ENCODE data around the gene GSC2. TPM values are rescaled to one million over a fixed set of nuclear protein-coding genes. Genes with fewer than 3 reads are reported as not detected.

GSC2 gene
- total and polyA plus RNA-seq, 2 of the 4 experiments (the other 2 are of a cell fraction), result not detected

- BruUV-seq (replicated peaks), result no TSS peak
- H2BK5ac ChIP-seq (ENCODE audit: low read depth, low read length, poor library complexity, severe bottlenecking), result no peak overlapping the region
- no peak overlapping the region for H3K27ac ChIP-seq (ENCODE audit: insufficient read depth, low read length)
- H2AFZ ChIP-seq (replicated peaks; ENCODE audit: low read length, poor library complexity), result no peak overlapping the region
- H3K9me3 ChIP-seq (ENCODE audit: control insufficient read depth, insufficient read depth, low read length), result no peaks in the 10 kb centered on the region
- no peak overlapping the region for H3K4me3 ChIP-seq (ENCODE audit: insufficient read depth, low read depth, low read length)
- H4K20me1 ChIP-seq (ENCODE audit: insufficient read depth, low read length), result peaks cover 87% of the 10 kb centered on the region
- H2BK20ac ChIP-seq (ENCODE audit: low read depth, low read length), result no peak overlapping the region
- H3K79me1 ChIP-seq (ENCODE audit: low read depth in 1 of 2, low read length in 2 of 2), result peaks cover 18 to 82% of the 10 kb centered on the region in 2 experiments
- no peak overlapping the region for H3K9ac ChIP-seq (ENCODE audit: low read depth, low read length)
- H2BK15ac ChIP-seq (ENCODE audit: low read depth, low read length), result no peak overlapping the region
- DNase-seq (no peak), ATAC-seq (ENCODE audit: low read depth) (no peak)
- H3K27me3 ChIP-seq (ENCODE audit: control insufficient read depth, insufficient read depth, low read length), result no peaks in the 10 kb centered on the region
- no peak overlapping the region for H2AK5ac ChIP-seq (ENCODE audit: low read depth, low read length)
- dilution Hi-C loops (cut with HindIII; ENCODE audit: low sequenced_read_pairs, unreplicated experiment) (no loop called here), in situ Hi-C loops (cut with MboI; ENCODE audit: low sequenced_read_pairs) (no loop called here), intact Hi-C loops (cut with micrococcal nuclease) (no loop called here)
- no peak overlapping the region for H3K4me2 ChIP-seq (ENCODE audit: low read depth, low read length)
- ChIA-PET POLR2A (ENCODE audit: unreplicated experiment) (no interaction called here), CTCF (no interaction called here)
- WGBS, 2 experiments (ENCODE audit: extremely low coverage in 2 of 2, insufficient read length in 1 of 2), result no CpG with 5 or more reads among the region's 8 CpGs
- no peak overlapping the region for H3K23ac ChIP-seq (ENCODE audit: low read depth, low read length)
- TF ChIP-seq POLR2A (IDR thresholded peaks at IDR 0.05; ENCODE audit: low read depth, low read length) (no peak), RFX5 (IDR thresholded peaks at IDR 0.05; ENCODE audit: low read depth, low read length) (no peak), CEBPB (IDR thresholded peaks at IDR 0.05; ENCODE audit: low read depth, low read length) (no peak), MAZ (IDR thresholded peaks at IDR 0.05; ENCODE audit: borderline replicate concordance, low read depth, low read length) (no peak), ELK1 (IDR thresholded peaks at IDR 0.05; ENCODE audit: borderline replicate concordance, low read depth, low read length) (no peak), CHD1 (IDR thresholded peaks at IDR 0.05; ENCODE audit: low read depth, low read length) (no peak), FOS (IDR thresholded peaks at IDR 0.05; ENCODE audit: low read depth, low read length) (no peak), BHLHE40 (IDR thresholded peaks at IDR 0.05; ENCODE audit: low read depth, low read length) (no peak)
- TF ChIP-seq, protein P1, sequence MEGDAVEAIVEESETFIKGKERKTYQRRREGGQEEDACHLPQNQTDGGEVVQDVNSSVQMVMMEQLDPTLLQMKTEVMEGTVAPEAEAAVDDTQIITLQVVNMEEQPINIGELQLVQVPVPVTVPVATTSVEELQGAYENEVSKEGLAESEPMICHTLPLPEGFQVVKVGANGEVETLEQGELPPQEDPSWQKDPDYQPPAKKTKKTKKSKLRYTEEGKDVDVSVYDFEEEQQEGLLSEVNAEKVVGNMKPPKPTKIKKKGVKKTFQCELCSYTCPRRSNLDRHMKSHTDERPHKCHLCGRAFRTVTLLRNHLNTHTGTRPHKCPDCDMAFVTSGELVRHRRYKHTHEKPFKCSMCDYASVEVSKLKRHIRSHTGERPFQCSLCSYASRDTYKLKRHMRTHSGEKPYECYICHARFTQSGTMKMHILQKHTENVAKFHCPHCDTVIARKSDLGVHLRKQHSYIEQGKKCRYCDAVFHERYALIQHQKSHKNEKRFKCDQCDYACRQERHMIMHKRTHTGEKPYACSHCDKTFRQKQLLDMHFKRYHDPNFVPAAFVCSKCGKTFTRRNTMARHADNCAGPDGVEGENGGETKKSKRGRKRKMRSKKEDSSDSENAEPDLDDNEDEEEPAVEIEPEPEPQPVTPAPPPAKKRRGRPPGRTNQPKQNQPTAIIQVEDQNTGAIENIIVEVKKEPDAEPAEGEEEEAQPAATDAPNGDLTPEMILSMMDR (conservative IDR thresholded peaks at IDR 0.05; ENCODE audit: low read depth, low read length), result no peak
- TF ChIP-seq, protein P2, sequence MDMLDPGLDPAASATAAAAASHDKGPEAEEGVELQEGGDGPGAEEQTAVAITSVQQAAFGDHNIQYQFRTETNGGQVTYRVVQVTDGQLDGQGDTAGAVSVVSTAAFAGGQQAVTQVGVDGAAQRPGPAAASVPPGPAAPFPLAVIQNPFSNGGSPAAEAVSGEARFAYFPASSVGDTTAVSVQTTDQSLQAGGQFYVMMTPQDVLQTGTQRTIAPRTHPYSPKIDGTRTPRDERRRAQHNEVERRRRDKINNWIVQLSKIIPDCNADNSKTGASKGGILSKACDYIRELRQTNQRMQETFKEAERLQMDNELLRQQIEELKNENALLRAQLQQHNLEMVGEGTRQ (IDR thresholded peaks at IDR 0.05; ENCODE audit: low read depth, low read length), result no peak
- no peak overlapping the region for H4K8ac ChIP-seq (ENCODE audit: low read depth in 2 of 2, low read length in 2 of 2)
- H3K14ac ChIP-seq (replicated peaks; ENCODE audit: low read depth, low read length), result no peak overlapping the region
- no peak overlapping the region for H4K5ac ChIP-seq (ENCODE audit: low read depth, low read length)
- no peaks in the 10 kb centered on the region for H3K36me3 ChIP-seq (ENCODE audit: control insufficient read depth, insufficient read depth, low read length)
- H3K18ac ChIP-seq (ENCODE audit: low read depth, low read length), result no peak overlapping the region
- no peak overlapping the region for H3K4ac ChIP-seq (ENCODE audit: low read depth, low read length)
- H2BK120ac ChIP-seq (ENCODE audit: low read depth, low read length), result no peak overlapping the region
- H4K91ac ChIP-seq (ENCODE audit: insufficient read depth, low read depth, low read length), result no peak overlapping the region
- no peak overlapping the region for H2AK9ac ChIP-seq (replicated peaks; ENCODE audit: low read depth, low read length, poor library complexity)
- peaks cover 29% of the 10 kb centered on the region for H3K9me1 ChIP-seq (ENCODE audit: insufficient read depth, low read length)
- H3K4me1 ChIP-seq (ENCODE audit: control insufficient read depth, insufficient read depth, low read length), result peaks cover 23% of the 10 kb centered on the region
- no peak overlapping the region for H3K56ac ChIP-seq (ENCODE audit: extremely low read depth, insufficient read depth, low read length)
Measured at GRCh38 chr22:19107730-19108074, 42.4 kb downstream of the GSC2 start.

Measured in IMR-90 (cell line).